ENCODE results near the gene ZNF764. TPM values are rescaled to one million over a fixed set of nuclear protein-coding genes. Genes with fewer than 3 reads are reported as not detected.

The ZNF764 gene
- total and polyA plus RNA-seq, 9 of the 15 experiments (the other 6 are each of a cell fraction or from before 2014, with no cell fraction given) = 0.69 to 10.1 (median 4.1) TPM

DNA sequence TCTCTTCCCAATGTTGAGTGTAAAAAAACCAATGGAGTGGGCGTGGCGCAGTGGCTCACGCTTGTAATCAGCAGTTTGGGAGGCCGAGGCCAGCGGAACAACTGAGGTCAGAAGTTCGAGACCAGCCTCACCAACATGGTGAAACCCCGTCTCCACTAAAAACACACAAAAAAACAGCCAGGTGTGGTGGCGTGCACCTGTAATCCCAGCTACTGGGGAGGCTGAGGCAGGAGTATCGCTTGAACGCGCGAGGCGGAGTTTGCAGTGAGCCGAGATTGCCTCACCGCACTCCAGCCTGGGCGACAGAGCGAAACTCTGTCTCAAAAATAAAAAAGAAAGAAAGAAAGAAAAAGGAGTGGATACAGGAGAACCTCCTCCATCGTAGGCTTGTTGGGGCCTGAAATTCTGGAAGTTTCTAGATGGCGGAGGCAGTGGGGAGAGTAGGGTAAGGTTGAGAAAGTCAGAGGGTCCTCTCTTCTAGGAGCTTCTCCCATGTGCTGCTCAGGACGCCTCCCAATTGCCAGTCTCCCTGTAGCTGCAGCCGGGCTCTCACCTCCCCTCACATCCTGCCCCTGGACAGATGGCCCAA is 709 bp upstream of the ZNF764 start (continued):
- TF ChIP-seq FOXK2 (conservative IDR thresholded peaks at IDR 0.05 in 1 of 2, IDR thresholded peaks at IDR 0.05 in 1 of 2; ENCODE audit: low read depth in 2 of 2) = 0 out of 4 replicates have a peak, but pooled peaks of 1 of the 2 experiments have one; percentile 21
- no peak for TF ChIP-seq USF2 (CRISPR knock-in tag; IDR thresholded peaks at IDR 0.05)
- TF ChIP-seq AFF4 (CRISPR knock-in tag; IDR thresholded peaks at IDR 0.05) = no peak; the same call in none of the 2 replicates
- TF ChIP-seq RB1 (IDR thresholded peaks at IDR 0.05; ENCODE audit: low read depth) = no peak
- TF ChIP-seq CEBPB (tag; IDR thresholded peaks at IDR 0.05) = peak; percentile 78
- TF ChIP-seq, protein P1, sequence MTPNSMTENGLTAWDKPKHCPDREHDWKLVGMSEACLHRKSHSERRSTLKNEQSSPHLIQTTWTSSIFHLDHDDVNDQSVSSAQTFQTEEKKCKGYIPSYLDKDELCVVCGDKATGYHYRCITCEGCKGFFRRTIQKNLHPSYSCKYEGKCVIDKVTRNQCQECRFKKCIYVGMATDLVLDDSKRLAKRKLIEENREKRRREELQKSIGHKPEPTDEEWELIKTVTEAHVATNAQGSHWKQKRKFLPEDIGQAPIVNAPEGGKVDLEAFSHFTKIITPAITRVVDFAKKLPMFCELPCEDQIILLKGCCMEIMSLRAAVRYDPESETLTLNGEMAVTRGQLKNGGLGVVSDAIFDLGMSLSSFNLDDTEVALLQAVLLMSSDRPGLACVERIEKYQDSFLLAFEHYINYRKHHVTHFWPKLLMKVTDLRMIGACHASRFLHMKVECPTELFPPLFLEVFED (CRISPR knock-in tag; conservative IDR thresholded peaks at IDR 0.05) = 0 out of 2 replicates have a peak, but pooled peaks have one; percentile 29
- no peak for TF ChIP-seq ZNF696 (CRISPR knock-in tag; conservative IDR thresholded peaks at IDR 0.05)
- TF ChIP-seq CBX8 (IDR thresholded peaks at IDR 0.05; ENCODE audit: borderline replicate concordance, extremely low read depth, low read depth, low read length, poor library complexity, severe bottlenecking) = no peak
- TF ChIP-seq RHOXF2B (CRISPR knock-in tag; conservative IDR thresholded peaks at IDR 0.05) = no peak
- no peak; the same call in 1 of the 2 replicates for TF ChIP-seq CBFA2T3 (IDR thresholded peaks at IDR 0.05)
- peak; percentile 29; the same call in 1 of the 2 replicates for TF ChIP-seq ELF1 (tag; IDR thresholded peaks at IDR 0.05)
- no peak for TF ChIP-seq ZFP36 (IDR thresholded peaks at IDR 0.05; ENCODE audit: low read depth, low read length, partially characterized antibody)
- no peak for TF ChIP-seq KAT2B (IDR thresholded peaks at IDR 0.05; ENCODE audit: low read depth, low read length)
- TF ChIP-seq KLF10 (CRISPR knock-in tag; IDR thresholded peaks at IDR 0.05) = no peak
- TF ChIP-seq BACH1 (tag; IDR thresholded peaks at IDR 0.05) = no peak
- TF ChIP-seq XRCC4 (IDR thresholded peaks at IDR 0.05; ENCODE audit: extremely low read depth, insufficient read depth, insufficient read length) = no peak
- TF ChIP-seq TAF15 (IDR thresholded peaks at IDR 0.05; ENCODE audit: low read depth, low read length) = no peak
- TF ChIP-seq ZNF584 (CRISPR knock-in tag; IDR thresholded peaks at IDR 0.05; ENCODE audit: low read depth) = no peak
- TF ChIP-seq ZFP1 (CRISPR knock-in tag; IDR thresholded peaks at IDR 0.05) = no peak
- TF ChIP-seq ZNF785 (CRISPR knock-in tag; IDR thresholded peaks at IDR 0.05) = no peak
- no peak for TF ChIP-seq MTA3 (IDR thresholded peaks at IDR 0.05; ENCODE audit: borderline replicate concordance)

All from K562 (cell line).